Natural killer cell (primary cell): ENCODE measurements around the gene P3H4. TPM values are rescaled to one million over a fixed set of nuclear protein-coding genes. Genes with fewer than 3 reads are reported as not detected.

ENCODE experiments used
- ATAC-seq, 3 donors: fragments of 150-1000 bp in 2 of 3; fragments of 200-7000 bp in 1 of 3; cut with Tn5 transposase; 1 replicate in 1 of 3; 2 replicates in 2 of 3; pipeline ENCODE4 v1.10.0; 2021; ENCODE audit warnings: mild to moderate bottlenecking in 2 of 3, moderate library complexity in 2 of 3
- DNase-seq, 2 donors: peaks; one replicate each; pipeline versions ENCODE4 v3.0.0 to v3.0.0-alpha.2; 2013 to 2021; ENCODE audit warnings: mixed read lengths in 1 of 2
- H3K27ac ChIP-seq: one replicate; pipeline ENCODE4 v1.5.1; 2013; ENCODE audit warnings: mild to moderate bottlenecking, low read length
- H3K27me3 ChIP-seq: one replicate; pipeline ENCODE4 v1.6.1; 2013; ENCODE audit warnings: low read length; ENCODE audit not compliant: control insufficient read depth, insufficient read depth
- H3K36me3 ChIP-seq: one replicate; pipeline ENCODE4 v1.6.1; 2013; ENCODE audit warnings: low read length; ENCODE audit not compliant: control insufficient read depth, insufficient read depth
- H3K4me1 ChIP-seq: one replicate; pipeline ENCODE4 v1.6.1; 2013; ENCODE audit warnings: low read length; ENCODE audit not compliant: control insufficient read depth, insufficient read depth
- H3K4me3 ChIP-seq: one replicate; pipeline ENCODE4 v1.5.1; 2013; ENCODE audit warnings: low read length
- H3K9me3 ChIP-seq: one replicate; pipeline ENCODE4 v1.6.1; 2013; ENCODE audit warnings: low read length; ENCODE audit not compliant: control insufficient read depth, insufficient read depth
- H3K27ac Mint-ChIP-seq, 2 donors: one replicate each; pipeline ENCODE4 v1.8.0; 2022; ENCODE audit warnings: mild to moderate bottlenecking in 2 of 2, mixed read lengths in 2 of 2, moderate library complexity in 1 of 2
- H3K27me3 Mint-ChIP-seq, 2 donors: one replicate each; pipeline ENCODE4 v1.8.0; 2022; ENCODE audit warnings: low read depth in 2 of 2, mixed read lengths in 2 of 2
- H3K36me3 Mint-ChIP-seq: one replicate; pipeline ENCODE4 v1.8.0; 2022; ENCODE audit warnings: mixed read lengths
- H3K4me1 Mint-ChIP-seq, 2 donors: one replicate each; pipeline ENCODE4 v1.8.0; 2022; ENCODE audit warnings: mixed read lengths in 2 of 2
- H3K4me3 Mint-ChIP-seq: one replicate; pipeline ENCODE4 v1.8.0; 2022; ENCODE audit warnings: mild to moderate bottlenecking, moderate library complexity, mixed read lengths
- H3K9me3 Mint-ChIP-seq, 2 donors: one replicate each; pipeline ENCODE4 v1.8.0; 2022; ENCODE audit warnings: mixed read lengths in 2 of 2
- WGBS: methylation state at CpG from one replicate; pipeline ENCODE4 v1.1.7; 2013; ENCODE audit warnings: missing lambda C conversion rate; ENCODE audit not compliant: insufficient coverage; 5-methylcytosine and 5-hydroxymethylcytosine counted together
- intact Hi-C: fragments of 100-400 bp; cut with micrococcal nuclease; formaldehyde crosslinking; loops from one replicate; pipeline ENCODE4 v1.14.2; 2022
- total RNA-seq, 4 donors: library from RNA; stranded (reverse); fragments of 120-200 nt in 1 of 4; gene quantifications; one replicate each; pipeline versions ENCODE4 v1.2.3 to v1.2.4, GENCODE V29; 2013 to 2022
- TF ChIP-seq, protein P1 (sequence below): fragments of 200-600 bp; IDR thresholded peaks from one replicate; pipeline ENCODE4 v1.8.0; 2022; ENCODE audit warnings: antibody characterized with exemption

The P3H4 gene
- total RNA-seq, 3 donors from 2014 or later (not counting 1 experiment from before 2014, with no cell fraction given) = 6.9 to 8.9 (median 7.5) TPM

DNA sequence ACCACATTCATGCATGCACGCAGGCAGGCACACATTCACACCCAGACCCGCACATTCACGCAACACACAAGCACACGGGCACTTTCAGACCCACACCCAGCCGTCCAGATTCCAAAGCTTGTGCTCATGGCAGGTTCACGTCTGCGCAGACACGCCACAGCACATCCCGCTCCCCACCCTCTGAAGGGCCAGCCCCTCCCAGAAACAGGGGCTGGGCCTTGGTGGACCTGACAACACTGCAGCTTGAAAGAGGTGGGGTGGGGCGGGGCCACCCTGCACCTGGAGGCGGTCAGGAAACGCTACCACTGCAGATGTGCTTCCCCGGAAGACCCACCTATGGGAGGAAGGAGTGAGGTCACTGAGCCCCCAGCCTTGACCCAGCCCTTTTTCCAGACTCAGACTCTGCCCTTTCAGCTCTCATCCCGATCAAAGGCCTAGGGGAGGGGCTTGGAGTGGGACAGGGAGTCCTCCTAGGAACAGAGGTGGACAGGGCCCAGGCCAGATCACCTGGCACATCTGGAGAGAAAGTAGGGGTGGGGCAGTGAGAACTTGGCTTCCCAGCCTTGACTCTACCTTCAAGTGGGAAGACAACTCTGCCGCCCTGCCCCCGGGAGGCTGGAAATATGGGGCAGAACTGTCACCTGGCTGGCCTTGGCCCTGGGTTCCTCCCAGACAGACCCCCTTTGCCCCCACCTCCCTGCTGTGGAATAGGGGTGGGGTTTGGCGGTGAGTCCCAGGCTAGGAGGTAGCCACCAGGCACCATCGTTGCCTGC is 11.0 kb downstream of the P3H4 start:
- peak in 1 of 2 donors; percentile 50 for DNase-seq
- 84% methylated on average over 18 of the region's 18 CpGs for WGBS
- no peaks in the 10 kb centered on the region for H3K36me3 ChIP-seq
- peaks cover 0 to 7% of the 10 kb centered on the region in 2 donors for H3K4me1 Mint-ChIP-seq
- ATAC-seq = peak in 1 of 3 donors; percentile 26
- TF ChIP-seq, protein P1, sequence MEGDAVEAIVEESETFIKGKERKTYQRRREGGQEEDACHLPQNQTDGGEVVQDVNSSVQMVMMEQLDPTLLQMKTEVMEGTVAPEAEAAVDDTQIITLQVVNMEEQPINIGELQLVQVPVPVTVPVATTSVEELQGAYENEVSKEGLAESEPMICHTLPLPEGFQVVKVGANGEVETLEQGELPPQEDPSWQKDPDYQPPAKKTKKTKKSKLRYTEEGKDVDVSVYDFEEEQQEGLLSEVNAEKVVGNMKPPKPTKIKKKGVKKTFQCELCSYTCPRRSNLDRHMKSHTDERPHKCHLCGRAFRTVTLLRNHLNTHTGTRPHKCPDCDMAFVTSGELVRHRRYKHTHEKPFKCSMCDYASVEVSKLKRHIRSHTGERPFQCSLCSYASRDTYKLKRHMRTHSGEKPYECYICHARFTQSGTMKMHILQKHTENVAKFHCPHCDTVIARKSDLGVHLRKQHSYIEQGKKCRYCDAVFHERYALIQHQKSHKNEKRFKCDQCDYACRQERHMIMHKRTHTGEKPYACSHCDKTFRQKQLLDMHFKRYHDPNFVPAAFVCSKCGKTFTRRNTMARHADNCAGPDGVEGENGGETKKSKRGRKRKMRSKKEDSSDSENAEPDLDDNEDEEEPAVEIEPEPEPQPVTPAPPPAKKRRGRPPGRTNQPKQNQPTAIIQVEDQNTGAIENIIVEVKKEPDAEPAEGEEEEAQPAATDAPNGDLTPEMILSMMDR = no peak
- H3K36me3 Mint-ChIP-seq = no peaks in the 10 kb centered on the region
- H3K9me3 ChIP-seq = no peaks in the 10 kb centered on the region
- no peak overlapping the region for H3K27ac Mint-ChIP-seq
- no peak overlapping the region for H3K27ac ChIP-seq
- peaks cover 8% of the 10 kb centered on the region for H3K4me1 ChIP-seq
- intact Hi-C loops = loop anchor here (1.0 kb wide), 1 partner anchor 62 kb away; no protein-coding TSS in a partner anchor
- H3K27me3 Mint-ChIP-seq = peaks cover 0 to 2% of the 10 kb centered on the region in 2 donors
- no peaks in the 10 kb centered on the region for H3K27me3 ChIP-seq
- no peaks in the 10 kb centered on the region for H3K9me3 Mint-ChIP-seq
- no peak overlapping the region for H3K4me3 Mint-ChIP-seq
- H3K4me3 ChIP-seq = no peak overlapping the region

DNA sequence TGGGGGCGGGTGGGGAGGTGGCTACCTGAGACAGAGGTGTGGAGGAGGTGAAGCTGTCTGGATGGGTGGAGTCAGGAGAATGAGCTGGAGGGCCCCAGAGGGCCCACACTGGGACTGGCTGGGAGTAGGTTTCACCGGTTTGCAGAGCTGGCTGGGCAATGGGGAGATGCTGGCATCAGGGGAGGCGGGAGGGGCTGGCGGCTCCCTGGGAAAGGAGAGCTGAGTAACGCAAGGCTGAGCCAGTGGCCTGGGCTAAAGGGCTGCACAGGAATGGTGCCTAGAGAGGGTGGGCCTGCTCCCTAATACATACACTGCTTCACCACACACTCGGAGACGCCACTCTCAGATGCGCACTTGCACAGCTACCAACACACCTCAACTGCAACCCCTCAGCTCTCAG is 12.4 kb downstream of the P3H4 start:
- Mint-ChIP-seq H3K27me3 (peaks cover 0 to 2% of the 10 kb centered on the region in 2 donors), H3K4me1 (peaks cover 0 to 7% of the 10 kb centered on the region in 2 donors)

DNA sequence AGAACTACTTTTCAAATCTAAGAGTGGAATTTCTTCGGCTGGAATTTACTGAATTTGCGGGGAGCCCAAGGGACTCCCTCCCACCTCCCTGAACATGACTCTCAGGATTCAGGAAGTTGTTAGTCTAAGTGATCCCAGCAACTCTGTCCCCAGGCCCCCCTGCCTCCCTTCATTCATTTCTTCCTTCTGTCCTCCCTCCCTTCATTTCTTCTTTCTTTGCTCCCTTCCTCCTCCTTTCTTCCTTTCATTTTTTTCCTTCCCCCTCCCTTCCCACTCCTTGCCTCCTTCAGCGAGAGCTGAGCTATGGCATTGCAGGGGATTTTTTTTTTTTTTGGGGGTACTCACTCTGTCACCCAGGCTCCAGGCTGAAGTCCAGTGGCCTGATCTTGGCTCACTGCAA is 14.4 kb downstream of the P3H4 start:
- peaks cover 0 to 2% of the 10 kb centered on the region in 2 donors for H3K27me3 Mint-ChIP-seq
- 94% methylated on average over 3 of the region's 3 CpGs for WGBS

More for the DNA sequence above, 12.4 kb downstream of the P3H4 start:
- H3K4me3 Mint-ChIP-seq = no peak overlapping the region
- WGBS = 94% methylated on average over 8 of the region's 8 CpGs
- no peaks in the 10 kb centered on the region for H3K9me3 Mint-ChIP-seq
- peaks cover 8% of the 10 kb centered on the region for H3K4me1 ChIP-seq
- H3K27ac Mint-ChIP-seq = no peak overlapping the region
- TF ChIP-seq, protein P1 = no peak
- no peak for DNase-seq
- intact Hi-C loops = no loop called here
- H3K36me3 Mint-ChIP-seq = no peaks in the 10 kb centered on the region
- no peak overlapping the region for H3K4me3 ChIP-seq
- no peaks in the 10 kb centered on the region for H3K9me3 ChIP-seq
- no peaks in the 10 kb centered on the region for H3K27me3 ChIP-seq
- ATAC-seq = no peak
- H3K36me3 ChIP-seq = no peaks in the 10 kb centered on the region
- H3K27ac ChIP-seq = no peak overlapping the region

More for the DNA sequence above, 14.4 kb downstream of the P3H4 start:
- H3K36me3 Mint-ChIP-seq = no peaks in the 10 kb centered on the region
- intact Hi-C loops = no loop called here
- no peak for ATAC-seq
- no peak overlapping the region for H3K27ac Mint-ChIP-seq
- DNase-seq = no peak
- Histone ChIP-seq H3K4me1 (peaks cover 5% of the 10 kb centered on the region), H3K27me3 (no peaks in the 10 kb centered on the region), H3K9me3 (no peaks in the 10 kb centered on the region), H3K27ac (no peak overlapping the region), H3K4me3 (no peak overlapping the region), H3K36me3 (no peaks in the 10 kb centered on the region)
- peaks cover 0 to 7% of the 10 kb centered on the region in 2 donors for H3K4me1 Mint-ChIP-seq
- no peaks in the 10 kb centered on the region for H3K9me3 Mint-ChIP-seq
- H3K4me3 Mint-ChIP-seq = no peak overlapping the region
- TF ChIP-seq, protein P1 = no peak
